Measurements from ENCODE around the gene ZDHHC14.

GRCh38 chr6:157622427-157622826, 241.4 kb downstream of the ZDHHC14 start:
- TF ChIP-seq CTCF (IDR thresholded peaks at IDR 0.05; ENCODE audit: insufficient read depth, low read length, poor library complexity, severe bottlenecking) (no peak), EZH2phosphoT487 (conservative IDR thresholded peaks at IDR 0.05; ENCODE audit: low read length) (no peak)
